DOHH2 (cell line): ENCODE measurements around the gene GTF2A1.

Experiments used
- H3F3A ChIP-seq: fragments of 200-600 bp; sonication (generic), shearing (Covaris generic); 2 replicates; pipeline ENCODE4 v1.6.0; 2016; ENCODE audit warnings: antibody characterized with exemption, mild to moderate bottlenecking; ENCODE audit not compliant: control insufficient read depth, insufficient read depth
- H3K27ac ChIP-seq: fragments of 200-600 bp; sonication (generic); 2 replicates; pipeline ENCODE4 v1.5.1; 2014; ENCODE audit warnings: low read depth, mild to moderate bottlenecking, low read length, moderate library complexity
- H3K27me3 ChIP-seq: fragments of 200-600 bp; sonication (generic); 2 replicates; pipeline ENCODE4 v1.6.1; 2014; ENCODE audit warnings: mild to moderate bottlenecking, low read length, mixed read lengths; ENCODE audit not compliant: control insufficient read depth
- H3K36me3 ChIP-seq: fragments of 200-600 bp; sonication (generic); 2 replicates; pipeline ENCODE4 v1.6.1; 2014; ENCODE audit warnings: mild to moderate bottlenecking, low read length, moderate library complexity, mixed read lengths; ENCODE audit not compliant: control insufficient read depth
- H3K4me1 ChIP-seq: fragments of 200-600 bp; sonication (generic); 2 replicates; pipeline ENCODE4 v1.6.1; 2014; ENCODE audit warnings: mild to moderate bottlenecking, low read length, mixed read lengths; ENCODE audit not compliant: control insufficient read depth
- H3K4me2 ChIP-seq: fragments of 200-600 bp; sonication (generic); 2 replicates; pipeline ENCODE4 v1.6.0; 2014; ENCODE audit warnings: mild to moderate bottlenecking, low read length, moderate library complexity
- H3K4me3 ChIP-seq: fragments of 200-600 bp; sonication (generic); 2 replicates; pipeline ENCODE4 v1.5.1; 2014; ENCODE audit warnings: mild to moderate bottlenecking, low read length, mixed read lengths
- H3K79me2 ChIP-seq: fragments of 200-600 bp; sonication (generic); 2 replicates; pipeline ENCODE4 v1.6.1; 2014; ENCODE audit warnings: mild to moderate bottlenecking, low read length, mixed read lengths; ENCODE audit not compliant: control insufficient read depth
- H3K9me2 ChIP-seq: fragments of 200-600 bp; sonication (generic); replicated peaks from 2 replicates; pipeline ENCODE4 v1.6.1; 2014; ENCODE audit warnings: mild to moderate bottlenecking, low read length, mixed read lengths; ENCODE audit not compliant: control insufficient read depth
- H3K9me3 ChIP-seq: fragments of 200-600 bp; sonication (generic); 2 replicates; pipeline ENCODE4 v1.6.1; 2014; ENCODE audit warnings: antibody characterized with exemption, low read length, mixed read lengths; ENCODE audit not compliant: control insufficient read depth, insufficient read depth
- H4K20me1 ChIP-seq: fragments of 200-600 bp; sonication (generic); 2 replicates; pipeline ENCODE4 v1.6.0; 2014; ENCODE audit warnings: low read depth, mild to moderate bottlenecking, antibody characterized with exemption, low read length, moderate library complexity; ENCODE audit not compliant: control insufficient read depth, insufficient read depth
- CTCF ChIP-seq: fragments of 200-600 bp; sonication (generic); IDR thresholded peaks from one replicate; pipeline ENCODE4 v1.5.1; 2014; ENCODE audit warnings: antibody characterized with exemption, mild to moderate bottlenecking, low read depth, low read length; ENCODE audit not compliant: poor library complexity, severe bottlenecking
- EZH2phosphoT487 ChIP-seq: fragments of 200-600 bp; sonication (generic); IDR thresholded peaks from 2 replicates; pipeline ENCODE4 v1.6.1; 2017; ENCODE audit warnings: borderline replicate concordance, mild to moderate bottlenecking, antibody characterized with exemption, low read length, moderate library complexity, mixed read lengths

The GTF2A1 gene

GRCh38 chr14:81176241-81176640 is 44.5 kb downstream of the GTF2A1 start:
- Histone ChIP-seq H3K4me2 (peak overlapping the region; percentile 60), H3K9me2 (no peaks in the 10 kb centered on the region), H3K9me3 (no peaks in the 10 kb centered on the region), H3K36me3 (peaks cover 19% of the 10 kb centered on the region), H3K27me3 (no peaks in the 10 kb centered on the region), H3F3A (peaks cover 30% of the 10 kb centered on the region), H3K4me3 (peak overlapping the region; percentile 49), H3K27ac (peak overlapping the region; percentile 63), H4K20me1 (no peaks in the 10 kb centered on the region), H3K4me1 (peaks cover 92% of the 10 kb centered on the region), H3K79me2 (peaks cover 8% of the 10 kb centered on the region; the same call in 1 of the 2 replicates)
- TF ChIP-seq EZH2phosphoT487 (no peak), CTCF (no peak)

DNA sequence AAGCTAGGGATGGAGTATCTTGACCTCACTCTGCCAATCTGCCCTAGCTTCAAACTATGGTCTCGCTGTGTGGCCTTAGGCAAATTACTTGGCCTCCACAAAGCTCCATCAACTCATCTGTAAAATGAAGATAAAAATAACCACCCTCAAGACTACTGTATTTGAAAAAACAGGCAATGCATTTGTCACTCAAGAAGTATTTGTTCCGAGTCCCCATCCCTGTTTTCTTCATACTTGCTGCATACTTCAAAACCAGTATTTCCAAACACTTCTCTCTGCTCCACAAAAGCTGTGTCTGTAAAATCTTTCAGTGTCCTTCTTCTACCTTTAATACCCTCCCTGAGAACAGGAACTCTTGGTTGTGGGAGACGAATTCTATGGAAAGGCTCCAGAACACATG is 47.9 kb downstream of the GTF2A1 start:
- Histone ChIP-seq H3F3A (peaks cover 21% of the 10 kb centered on the region), H3K27me3 (no peaks in the 10 kb centered on the region), H3K36me3 (peaks cover 8% of the 10 kb centered on the region; the same call in 1 of the 2 replicates), H3K9me2 (no peaks in the 10 kb centered on the region), H3K27ac (peak overlapping the region; percentile 78), H3K4me1 (peaks cover 85% of the 10 kb centered on the region), H3K4me3 (peak overlapping the region; percentile 61), H3K79me2 (peaks cover 8% of the 10 kb centered on the region; the same call in 1 of the 2 replicates), H4K20me1 (no peaks in the 10 kb centered on the region), H3K9me3 (no peaks in the 10 kb centered on the region), H3K4me2 (peak overlapping the region; percentile 80)
- no peak for TF ChIP-seq EZH2phosphoT487
- no peak for TF ChIP-seq CTCF

DNA sequence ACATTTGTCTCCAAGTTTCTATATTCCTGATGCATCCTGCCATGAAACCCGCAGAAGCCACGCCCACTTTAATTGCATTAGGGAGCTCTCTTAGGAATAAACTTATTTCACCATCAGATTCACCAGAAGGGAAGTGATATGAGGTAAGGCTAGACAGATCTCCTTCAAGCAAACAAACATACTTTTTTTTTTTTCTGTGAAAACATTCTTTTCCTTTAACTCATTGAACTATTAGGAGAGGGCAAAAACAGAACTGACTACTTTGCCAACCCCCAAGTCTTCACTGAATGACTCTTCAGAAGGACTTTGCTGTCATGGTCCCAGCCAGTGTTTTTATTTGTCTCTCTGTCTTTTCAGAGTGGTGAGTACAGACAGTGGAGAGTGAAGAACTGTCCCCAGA is 48.4 kb downstream of the GTF2A1 start:
- no peaks in the 10 kb centered on the region for H3K9me2 ChIP-seq
- peak overlapping the region; percentile 61 for H3K4me3 ChIP-seq
- TF ChIP-seq EZH2phosphoT487 (no peak), CTCF (no peak)
- H3F3A ChIP-seq, result peaks cover 20% of the 10 kb centered on the region
- peaks cover 4% of the 10 kb centered on the region; the same call in 1 of the 2 replicates for H3K36me3 ChIP-seq
- peaks cover 79% of the 10 kb centered on the region for H3K4me1 ChIP-seq
- H3K27ac ChIP-seq, result peak overlapping the region; percentile 78
- H4K20me1 ChIP-seq, result no peaks in the 10 kb centered on the region
- no peaks in the 10 kb centered on the region for H3K9me3 ChIP-seq
- peak overlapping the region; percentile 80 for H3K4me2 ChIP-seq
- peaks cover 7% of the 10 kb centered on the region; the same call in 1 of the 2 replicates for H3K79me2 ChIP-seq
- no peaks in the 10 kb centered on the region for H3K27me3 ChIP-seq

GRCh38 chr14:81170829-81171195 is 49.9 kb downstream of the GTF2A1 start:
- Histone ChIP-seq H3K4me3 (peak overlapping the region; percentile 76), H3K27ac (peak overlapping the region; percentile 67), H3K79me2 (no peaks in the 10 kb centered on the region), H3K27me3 (no peaks in the 10 kb centered on the region), H3K36me3 (no peaks in the 10 kb centered on the region; the same call in 1 of the 2 replicates), H3K4me1 (peaks cover 64% of the 10 kb centered on the region), H3K9me3 (no peaks in the 10 kb centered on the region), H3F3A (peaks cover 20% of the 10 kb centered on the region), H3K4me2 (peak overlapping the region; percentile 80), H3K9me2 (no peaks in the 10 kb centered on the region), H4K20me1 (no peaks in the 10 kb centered on the region)
- TF ChIP-seq EZH2phosphoT487, result no peak
